HG03108 (cell line): ENCODE measurements around the gene HOXD3.

ENCODE experiments used
- ATAC-seq: cut with Tn5 transposase; IDR thresholded peaks from one replicate; pipeline ENCODE4 v1.9.1; 2021; ENCODE audit warnings: moderate library complexity; ENCODE audit not compliant: unreplicated experiment

Gene HOXD3

GRCh38 chr2:176156807-176157498 lies at the start of gene HOXD3:
TSS of gene HOXD3 (plus strand) at chr2:176157307. CDS start at chr2:176169115, 11,808 bp downstream.
- no peak for ATAC-seq

DNA sequence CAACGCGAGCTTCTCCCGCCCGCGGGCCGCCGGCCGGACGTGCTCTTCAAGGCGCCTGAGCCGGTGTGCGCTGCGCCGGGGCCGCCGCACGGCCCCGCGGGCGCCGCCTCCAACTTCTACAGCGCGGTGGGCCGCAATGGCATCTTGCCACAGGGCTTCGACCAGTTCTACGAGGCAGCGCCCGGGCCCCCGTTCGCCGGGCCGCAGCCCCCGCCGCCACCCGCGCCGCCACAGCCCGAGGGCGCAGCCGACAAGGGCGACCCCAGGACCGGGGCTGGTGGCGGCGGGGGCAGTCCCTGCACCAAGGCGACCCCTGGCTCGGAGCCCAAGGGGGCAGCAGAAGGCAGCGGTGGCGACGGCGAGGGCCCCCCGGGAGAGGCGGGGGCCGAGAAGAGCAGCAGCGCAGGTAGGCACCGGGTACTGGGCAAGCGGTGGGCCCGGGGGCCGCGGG lies 49.4 kb upstream of the HOXD3 start:
- no peak for ATAC-seq

GRCh38 chr2:176109192-176109901 lies 47.8 kb upstream of the HOXD3 start:
- ATAC-seq = no peak

DNA sequence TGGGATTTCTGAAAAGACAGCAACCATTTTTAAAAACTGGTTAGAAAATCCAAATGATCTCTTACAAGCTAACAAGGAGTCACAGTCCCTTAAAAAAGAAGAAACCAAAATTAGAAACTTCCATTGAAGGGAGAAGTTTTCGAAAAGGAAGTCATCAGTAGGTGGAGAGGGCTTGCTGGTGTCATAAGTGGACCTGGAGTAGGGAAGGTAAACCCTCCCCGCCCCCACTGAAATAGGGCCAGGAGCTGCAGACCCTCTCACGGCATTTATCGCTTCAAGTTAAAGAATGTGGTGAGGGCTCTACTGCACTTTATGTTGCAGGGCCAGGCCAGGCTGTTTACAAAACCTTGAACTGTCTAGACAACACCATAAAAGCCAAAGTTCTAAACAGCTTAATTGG lies 47.2 kb upstream of the HOXD3 start:
- no peak for ATAC-seq

GRCh38 chr2:176110415-176111308 lies 46.4 kb upstream of the HOXD3 start:
- ATAC-seq = no peak

- ATAC-seq = no peak
These were observed 45.8 kb upstream of the HOXD3 start for GRCh38 chr2:176111309-176111663.

- no peak for ATAC-seq
These were observed 45.2 kb upstream of the HOXD3 start for GRCh38 chr2:176111846-176112374.

DNA sequence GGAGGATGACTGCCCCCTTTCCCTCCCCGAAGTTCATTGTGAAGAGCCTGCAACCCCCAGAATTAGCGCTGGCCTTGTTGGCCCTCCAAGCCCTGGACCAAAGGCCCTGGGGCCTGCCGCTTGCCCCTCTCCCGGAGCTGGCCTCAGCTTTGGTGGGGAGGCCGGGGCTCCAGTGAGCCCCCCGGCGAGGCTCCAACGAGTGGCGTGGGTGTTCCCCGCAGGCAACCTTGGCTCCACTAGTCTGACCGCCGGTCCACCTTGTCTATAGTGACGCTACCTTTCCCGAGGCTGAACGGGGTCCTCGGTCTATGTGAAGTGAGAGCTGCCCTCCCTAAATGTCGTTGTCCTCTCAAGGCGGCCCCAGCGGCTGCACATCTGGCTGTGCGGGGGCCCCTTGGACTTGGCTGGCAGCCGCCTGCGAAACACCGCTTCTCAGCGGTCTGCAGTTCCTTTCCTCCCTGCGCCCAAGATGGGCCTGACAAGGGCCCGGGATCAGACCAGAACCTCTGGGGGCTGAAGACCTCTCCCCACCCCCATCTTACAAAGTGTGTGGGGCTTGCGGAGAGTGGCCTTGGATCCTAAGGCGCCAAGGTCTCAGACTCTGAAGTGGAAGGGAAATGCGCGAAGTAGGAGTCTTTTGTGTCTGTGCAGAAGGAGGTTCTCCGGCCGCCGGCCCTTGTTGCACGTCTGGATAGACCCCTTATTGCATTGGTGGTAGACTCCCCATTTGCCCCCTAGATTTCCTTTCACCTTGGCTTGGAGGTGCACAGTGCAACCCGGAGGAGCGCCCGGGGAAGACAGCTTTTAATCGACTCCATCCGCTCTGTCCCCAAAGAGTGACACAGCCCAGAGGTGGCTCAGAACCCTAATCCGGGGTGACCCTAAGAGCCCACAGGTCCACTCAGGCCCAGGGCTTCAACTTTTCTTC lies 44.5 kb upstream of the HOXD3 start:
- ATAC-seq = no peak

DNA sequence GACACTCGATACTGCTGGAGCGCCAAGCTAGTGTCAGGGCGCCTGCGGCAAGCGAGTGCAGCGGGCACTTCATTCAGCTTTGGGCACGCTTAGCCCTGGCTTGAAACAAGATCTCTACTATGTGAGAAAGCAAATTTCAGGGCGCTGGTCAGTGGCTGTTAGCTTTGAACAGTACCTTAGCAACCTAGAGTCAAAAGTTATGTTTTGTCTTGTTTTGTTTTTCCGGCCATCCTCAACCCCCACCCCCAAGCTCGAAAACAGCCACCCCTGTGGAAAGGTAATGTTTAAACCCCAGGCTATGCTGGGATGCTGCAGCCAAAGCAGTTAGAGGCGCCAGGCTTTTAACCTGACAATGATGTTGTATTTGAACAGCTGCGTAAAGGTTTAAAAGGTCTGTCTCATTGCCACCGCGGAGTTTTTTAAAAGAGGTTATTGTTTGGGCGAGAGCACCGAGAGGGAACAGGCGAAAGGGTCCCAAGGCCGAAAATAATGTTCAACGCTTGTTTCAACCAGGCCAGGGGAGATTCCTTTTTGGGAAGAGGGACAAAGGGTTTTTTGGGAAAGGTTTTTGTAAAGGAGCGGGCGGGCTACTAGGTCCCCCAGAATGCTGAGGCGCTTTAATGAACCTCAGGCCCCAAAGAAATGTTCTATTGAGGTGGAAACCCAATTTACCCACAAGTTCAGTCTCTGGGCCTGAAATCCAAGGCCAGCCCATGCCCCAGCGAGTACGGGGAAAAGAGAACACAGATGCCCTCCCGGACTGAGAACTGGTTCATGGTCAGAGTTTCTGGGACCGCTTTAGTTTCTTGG lies 42.8 kb upstream of the HOXD3 start:
- ATAC-seq = no peak

DNA sequence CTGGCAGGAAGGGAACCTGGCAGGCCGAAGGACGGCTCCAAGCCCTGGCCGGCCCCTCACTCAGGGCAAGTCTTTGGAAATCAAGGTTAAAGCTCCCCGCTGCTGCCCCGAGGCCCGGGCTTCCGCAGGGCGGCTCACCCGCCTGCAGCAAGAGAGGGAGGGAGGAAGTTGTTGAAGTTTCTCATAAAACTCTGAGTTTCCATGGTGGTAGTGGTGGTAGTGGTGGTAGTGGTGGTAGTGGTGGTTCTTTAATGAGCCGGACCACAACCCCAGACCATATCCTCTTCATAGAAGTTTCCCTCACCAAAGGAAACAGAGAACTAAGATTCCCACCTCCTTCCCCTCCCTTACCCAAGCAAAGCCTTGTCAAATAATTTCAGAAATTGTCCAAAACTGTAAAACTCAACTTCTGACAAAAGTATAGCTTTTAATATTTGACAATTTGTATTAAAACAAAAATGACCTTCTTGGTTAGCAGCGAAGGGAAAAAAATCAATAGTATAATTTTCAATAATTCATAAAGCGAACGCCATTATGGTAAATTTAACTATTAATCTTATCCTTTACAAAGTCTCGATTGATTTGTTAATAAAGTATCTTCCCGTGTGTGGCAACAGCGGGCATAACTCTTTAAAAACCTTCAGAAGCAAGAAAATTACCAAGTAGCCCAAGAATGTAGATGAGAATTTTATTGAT lies 42.0 kb upstream of the HOXD3 start:
- no peak for ATAC-seq

- no peak for ATAC-seq
These were observed 41.0 kb upstream of the HOXD3 start, which contains the start of gene HOXD10 for GRCh38 chr2:176115883-176116813. TSS of gene HOXD10 (plus strand) at chr2:176116778. CDS start at chr2:176116834, 56 bp downstream.

DNA sequence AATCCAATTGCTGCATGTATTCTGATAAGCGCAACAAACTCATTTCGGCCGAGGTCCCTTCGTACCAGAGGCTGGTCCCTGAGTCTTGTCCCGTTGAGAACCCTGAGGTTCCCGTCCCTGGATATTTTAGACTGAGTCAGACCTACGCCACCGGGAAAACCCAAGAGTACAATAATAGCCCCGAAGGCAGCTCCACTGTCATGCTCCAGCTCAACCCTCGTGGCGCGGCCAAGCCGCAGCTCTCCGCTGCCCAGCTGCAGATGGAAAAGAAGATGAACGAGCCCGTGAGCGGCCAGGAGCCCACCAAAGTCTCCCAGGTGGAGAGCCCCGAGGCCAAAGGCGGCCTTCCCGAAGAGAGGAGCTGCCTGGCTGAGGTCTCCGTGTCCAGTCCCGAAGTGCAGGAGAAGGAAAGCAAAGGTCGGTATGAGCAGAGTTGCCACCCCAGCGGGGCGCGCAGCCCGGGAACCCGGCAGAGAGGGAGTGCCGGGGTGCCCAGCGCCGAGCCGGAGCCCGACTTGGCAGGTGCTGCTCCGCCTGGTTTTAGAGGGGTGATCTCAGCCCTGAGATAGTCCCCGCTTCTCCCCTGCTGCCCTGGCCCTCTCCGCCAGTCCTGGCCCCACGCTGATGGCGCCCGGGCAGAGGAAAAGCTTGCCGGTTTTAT lies 39.8 kb upstream of the HOXD3 start:
- ATAC-seq = no peak

- no peak for ATAC-seq
These were observed 39.2 kb upstream of the HOXD3 start for GRCh38 chr2:176117823-176118371.

- no peak for ATAC-seq
These were observed 38.3 kb upstream of the HOXD3 start for GRCh38 chr2:176118601-176119339.

GRCh38 chr2:176120364-176121189 lies 36.5 kb upstream of the HOXD3 start:
- ATAC-seq = no peak
